HG02678 (cell line): Measurements from ENCODE around the gene SHLD3.
"Not testable (repeated sequence)": the region's sequence is repeated elsewhere in the genome, so short reads cannot be mapped to it uniquely, and the experiment has no call there.

Experiments used
- ATAC-seq: cut with Tn5 transposase; IDR thresholded peaks from one replicate; pipeline ENCODE4 v1.9.1; 2021; ENCODE audit warnings: mild to moderate bottlenecking, moderate library complexity; ENCODE audit not compliant: unreplicated experiment

The SHLD3 gene

DNA sequence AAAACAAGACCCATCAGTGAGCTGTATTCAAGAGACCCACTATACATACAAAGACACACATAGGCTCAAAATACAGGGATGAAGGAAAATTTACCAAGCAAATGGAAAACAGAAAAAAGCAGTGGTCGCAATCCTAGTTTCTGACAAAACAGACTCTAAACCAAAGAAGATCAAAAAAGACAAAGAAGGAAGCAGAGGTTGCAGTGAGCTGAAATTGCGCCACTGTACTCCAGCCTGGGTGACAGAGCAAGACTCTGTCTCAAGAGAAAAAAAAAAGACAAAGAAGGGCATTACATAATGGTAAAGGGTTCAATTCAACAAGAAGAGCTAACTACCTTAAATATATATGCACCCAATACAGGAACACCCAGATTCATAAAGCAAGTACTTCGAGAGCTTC lies 51.2 kb downstream of the SHLD3 start:
- ATAC-seq, result not testable (repeated sequence)
